ENCODE results near the gene KIAA0319L. TPM values are rescaled to one million over a fixed set of nuclear protein-coding genes. Genes with fewer than 3 reads are reported as not detected.

KIAA0319L gene
- total RNA-seq, 1 donor from 2014 or later, result 48.6 TPM

DNA sequence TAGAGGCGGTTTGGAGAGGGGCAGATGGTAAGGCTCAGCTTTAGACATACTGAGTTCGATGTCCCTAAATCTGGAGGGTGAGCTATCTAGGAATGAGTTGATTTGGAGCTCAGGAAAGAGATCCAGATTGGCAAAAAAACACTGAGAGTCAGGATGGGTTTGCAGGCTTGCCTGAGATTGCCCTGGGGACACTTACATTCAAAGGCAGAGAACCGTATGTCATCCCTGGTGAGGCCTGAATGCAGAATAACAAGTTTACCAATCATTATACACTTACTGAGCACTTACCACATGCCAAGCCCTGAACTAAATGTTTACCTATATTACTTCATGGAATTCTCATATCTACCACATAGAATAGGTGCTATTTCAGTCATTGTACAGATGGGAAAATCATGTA is 43.4 kb upstream of the KIAA0319L start:
- peak overlapping the region; percentile 58 for H3K4me3 Mint-ChIP-seq
- peak; percentile 15 for DNase-seq (ENCODE audit: extremely low spot score, unreplicated experiment)
- H3K27ac Mint-ChIP-seq, result peak overlapping the region; percentile 82
- no peaks in the 10 kb centered on the region for H3K9me3 Mint-ChIP-seq
- H3K27me3 Mint-ChIP-seq, result no peaks in the 10 kb centered on the region
- peaks cover 20% of the 10 kb centered on the region for H3K36me3 Mint-ChIP-seq
- TF ChIP-seq, protein P1, sequence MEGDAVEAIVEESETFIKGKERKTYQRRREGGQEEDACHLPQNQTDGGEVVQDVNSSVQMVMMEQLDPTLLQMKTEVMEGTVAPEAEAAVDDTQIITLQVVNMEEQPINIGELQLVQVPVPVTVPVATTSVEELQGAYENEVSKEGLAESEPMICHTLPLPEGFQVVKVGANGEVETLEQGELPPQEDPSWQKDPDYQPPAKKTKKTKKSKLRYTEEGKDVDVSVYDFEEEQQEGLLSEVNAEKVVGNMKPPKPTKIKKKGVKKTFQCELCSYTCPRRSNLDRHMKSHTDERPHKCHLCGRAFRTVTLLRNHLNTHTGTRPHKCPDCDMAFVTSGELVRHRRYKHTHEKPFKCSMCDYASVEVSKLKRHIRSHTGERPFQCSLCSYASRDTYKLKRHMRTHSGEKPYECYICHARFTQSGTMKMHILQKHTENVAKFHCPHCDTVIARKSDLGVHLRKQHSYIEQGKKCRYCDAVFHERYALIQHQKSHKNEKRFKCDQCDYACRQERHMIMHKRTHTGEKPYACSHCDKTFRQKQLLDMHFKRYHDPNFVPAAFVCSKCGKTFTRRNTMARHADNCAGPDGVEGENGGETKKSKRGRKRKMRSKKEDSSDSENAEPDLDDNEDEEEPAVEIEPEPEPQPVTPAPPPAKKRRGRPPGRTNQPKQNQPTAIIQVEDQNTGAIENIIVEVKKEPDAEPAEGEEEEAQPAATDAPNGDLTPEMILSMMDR (conservative IDR thresholded peaks at IDR 0.05), result no peak
- peaks cover 14% of the 10 kb centered on the region for H3K4me1 Mint-ChIP-seq (ENCODE audit: unreplicated experiment)

DNA sequence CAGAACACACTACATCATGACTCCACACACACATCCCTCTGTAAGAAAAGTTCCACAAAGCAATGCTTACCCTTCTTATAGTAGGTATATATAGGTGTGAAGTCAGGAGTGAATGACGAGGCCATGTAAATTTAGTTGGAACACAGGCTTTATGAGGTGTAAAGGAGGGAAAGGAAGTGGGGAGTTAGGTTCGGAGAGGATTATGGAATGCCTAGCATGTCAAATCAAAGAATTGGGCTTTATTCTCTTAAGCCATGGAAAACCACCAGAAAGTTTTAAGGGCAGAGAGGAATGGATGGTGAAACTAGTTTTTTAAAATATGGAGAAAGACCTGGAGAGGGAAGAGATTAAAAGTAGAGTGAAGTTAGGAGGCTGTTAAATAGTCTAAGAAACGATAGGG is 42.2 kb upstream of the KIAA0319L start:
- Mint-ChIP-seq H3K4me3 (peak overlapping the region; percentile 3), H3K36me3 (peaks cover 17% of the 10 kb centered on the region), H3K9me3 (no peaks in the 10 kb centered on the region), H3K27ac (no peak overlapping the region), H3K4me1 (ENCODE audit: unreplicated experiment) (peaks cover 7% of the 10 kb centered on the region), H3K27me3 (no peaks in the 10 kb centered on the region)
- TF ChIP-seq, protein P1 (conservative IDR thresholded peaks at IDR 0.05), result no peak
- no peak for DNase-seq (ENCODE audit: extremely low spot score, unreplicated experiment)

DNA sequence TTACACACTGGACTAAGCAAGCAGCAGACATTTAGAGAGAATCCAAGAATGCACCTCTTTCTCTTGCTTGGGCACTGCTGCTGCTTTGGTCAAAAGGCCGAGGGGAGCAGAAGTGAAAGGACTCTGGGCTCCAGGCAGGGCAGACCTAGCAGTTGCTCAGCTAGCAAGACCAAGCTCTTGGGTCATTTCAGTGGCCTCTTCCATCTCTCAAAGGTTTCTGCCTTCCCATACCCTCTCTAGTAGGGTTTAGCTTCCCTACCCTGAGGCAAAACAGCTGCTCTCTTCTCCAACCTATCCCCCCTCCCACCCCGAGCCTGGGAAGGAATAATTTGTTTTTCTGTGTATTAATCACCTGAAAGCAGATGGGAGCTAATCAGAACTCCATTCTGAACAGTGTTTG is 41.7 kb upstream of the KIAA0319L start:
- H3K27me3 Mint-ChIP-seq, result no peaks in the 10 kb centered on the region
- DNase-seq (ENCODE audit: extremely low spot score, unreplicated experiment), result peak; percentile 29
- H3K36me3 Mint-ChIP-seq, result peaks cover 17% of the 10 kb centered on the region
- TF ChIP-seq, protein P1 (conservative IDR thresholded peaks at IDR 0.05), result no peak
- H3K4me3 Mint-ChIP-seq, result no peak overlapping the region
- H3K9me3 Mint-ChIP-seq, result no peaks in the 10 kb centered on the region
- H3K4me1 Mint-ChIP-seq (ENCODE audit: unreplicated experiment), result peaks cover 7% of the 10 kb centered on the region
- H3K27ac Mint-ChIP-seq, result peak overlapping the region; percentile 43

DNA sequence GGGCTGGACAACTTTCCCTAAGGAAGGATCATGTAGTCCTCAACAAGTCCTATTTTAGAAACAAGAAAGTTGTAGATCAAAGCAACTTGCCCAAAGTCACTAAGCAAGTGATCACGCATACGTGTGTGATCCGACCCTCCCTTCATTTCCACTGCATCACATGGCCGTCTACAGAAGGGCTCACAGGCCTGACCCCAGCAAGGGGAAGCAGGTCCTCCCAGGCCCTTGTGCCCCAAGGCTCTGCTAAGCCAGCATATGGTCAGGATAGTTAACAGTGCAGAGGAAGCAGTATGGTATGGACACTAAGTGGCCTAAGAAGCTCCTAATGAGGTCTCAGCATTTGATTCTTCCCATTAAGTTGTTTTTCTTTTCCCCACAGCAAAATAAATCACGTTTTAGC is 40.7 kb upstream of the KIAA0319L start:
- DNase-seq (ENCODE audit: extremely low spot score, unreplicated experiment), result peak; percentile 31
- Mint-ChIP-seq H3K9me3 (no peaks in the 10 kb centered on the region), H3K27ac (no peak overlapping the region), H3K36me3 (peaks cover 12% of the 10 kb centered on the region), H3K4me3 (no peak overlapping the region), H3K4me1 (ENCODE audit: unreplicated experiment) (peaks cover 15% of the 10 kb centered on the region), H3K27me3 (no peaks in the 10 kb centered on the region)
- TF ChIP-seq, protein P1 (conservative IDR thresholded peaks at IDR 0.05), result no peak

DNA sequence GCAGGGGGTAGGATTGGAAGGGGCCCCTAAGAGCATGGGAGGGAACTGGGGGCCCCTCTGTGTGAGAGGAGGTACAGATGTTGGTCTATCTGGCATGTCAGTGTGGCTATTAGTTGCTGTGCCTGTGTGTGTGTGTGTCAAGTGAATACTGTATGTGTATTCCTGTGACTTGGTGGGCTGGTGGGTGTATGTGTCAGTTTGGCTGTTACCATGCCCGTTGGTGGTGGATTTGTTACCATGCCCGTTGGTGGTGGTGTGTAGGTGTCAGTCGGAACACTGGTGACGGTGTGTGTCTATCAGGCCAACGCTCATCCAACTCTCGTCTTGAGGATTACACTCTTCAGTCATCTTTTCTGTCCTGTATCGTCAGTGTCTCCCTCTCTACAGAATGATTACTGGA is 38.5 kb upstream of the KIAA0319L start:
- Mint-ChIP-seq H3K27ac (no peak overlapping the region), H3K4me1 (ENCODE audit: unreplicated experiment) (peaks cover 18% of the 10 kb centered on the region), H3K9me3 (no peaks in the 10 kb centered on the region), H3K4me3 (no peak overlapping the region), H3K36me3 (peaks cover 9% of the 10 kb centered on the region), H3K27me3 (no peaks in the 10 kb centered on the region)
- TF ChIP-seq, protein P1 (conservative IDR thresholded peaks at IDR 0.05), result no peak
- peak; percentile 32 for DNase-seq (ENCODE audit: extremely low spot score, unreplicated experiment)
